GM21360 (cell line): ENCODE measurements around the gene IFNA6.

Experiments
- ATAC-seq: cut with Tn5 transposase; IDR thresholded peaks from one replicate; pipeline ENCODE4 v1.9.1; 2021; ENCODE audit warnings: mild to moderate bottlenecking, moderate library complexity; ENCODE audit not compliant: unreplicated experiment

Gene IFNA6

DNA sequence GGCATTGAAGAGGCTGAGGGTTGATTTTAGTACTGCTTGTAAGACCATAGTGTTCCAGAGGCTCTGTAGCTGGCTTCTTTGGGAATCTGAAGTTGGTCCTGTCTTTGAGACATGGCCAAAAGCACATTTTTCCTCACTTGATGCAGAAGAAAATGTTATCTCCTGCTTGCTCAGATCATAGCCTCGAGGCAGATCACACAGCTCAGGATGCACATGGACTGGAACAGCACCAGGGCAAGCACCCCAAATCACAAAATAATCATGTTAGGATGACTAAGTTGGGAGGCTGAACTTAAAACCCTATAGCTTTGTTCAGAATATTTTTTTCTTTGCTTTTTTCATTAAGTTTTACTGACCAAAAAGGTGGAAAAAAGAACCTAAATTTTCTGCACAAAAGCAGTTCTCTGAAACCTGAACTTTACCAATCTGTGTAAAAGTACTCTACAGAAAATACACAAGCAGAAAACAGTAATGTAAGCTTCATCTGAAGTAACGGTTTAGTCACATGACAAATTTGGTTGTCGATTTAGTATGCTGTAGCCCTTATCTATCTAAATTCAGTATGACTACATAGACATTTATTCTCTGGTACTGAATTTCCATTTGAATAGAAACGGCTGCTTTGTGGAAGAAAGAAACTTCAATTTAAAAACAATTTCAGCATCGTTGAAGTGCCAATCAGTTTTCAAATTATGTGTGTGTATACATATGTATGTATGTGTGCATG is 18.8 kb downstream of the IFNA6 start:
- no peak for ATAC-seq

DNA sequence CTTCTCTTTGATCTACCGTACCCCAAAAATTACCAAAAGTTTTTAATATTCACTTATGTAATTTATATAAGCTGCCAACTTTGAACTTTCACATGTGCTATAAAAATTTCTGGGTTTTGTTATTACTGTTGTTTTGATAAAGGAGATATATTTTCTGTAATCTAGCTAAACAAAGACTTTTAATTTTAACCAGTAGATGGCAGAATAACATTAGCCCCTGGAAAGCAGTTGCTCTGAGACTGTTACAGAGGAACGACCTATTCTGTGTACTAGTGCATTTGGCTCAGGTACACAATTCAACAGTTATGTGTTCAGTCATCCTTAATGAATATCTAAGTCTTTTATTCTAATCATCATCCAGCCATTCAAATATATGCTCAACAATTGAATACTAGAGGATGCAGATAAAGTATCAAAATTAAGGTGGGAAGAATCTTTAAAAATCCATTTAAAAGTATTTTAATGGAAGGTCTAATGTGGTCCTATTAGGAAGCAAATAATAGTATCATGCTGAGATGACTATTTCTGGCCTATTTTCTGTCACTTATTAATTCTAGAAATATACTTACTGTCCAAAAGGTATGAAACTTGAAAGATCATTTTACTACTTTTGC is 24.1 kb downstream of the IFNA6 start:
- peak; percentile 82 for ATAC-seq

DNA sequence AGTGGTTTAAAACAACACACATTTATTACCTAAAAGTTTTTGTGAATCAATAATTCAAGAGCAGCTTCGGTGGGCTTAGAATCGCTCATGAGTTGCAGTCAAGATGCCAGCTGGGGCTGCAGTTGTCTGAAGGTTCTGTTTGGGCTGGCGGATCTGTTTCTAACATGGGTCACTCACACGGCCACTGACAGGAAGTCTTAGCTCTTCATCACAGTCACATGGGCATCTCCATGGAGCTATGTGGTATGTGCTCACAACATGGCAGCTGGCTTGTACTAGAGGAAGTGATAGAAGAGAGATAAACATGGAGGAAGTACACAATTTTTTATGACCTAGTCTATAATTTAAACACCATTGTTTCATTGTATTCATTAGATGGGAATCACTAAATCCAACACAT is 26.6 kb downstream of the IFNA6 start:
- no peak for ATAC-seq

DNA sequence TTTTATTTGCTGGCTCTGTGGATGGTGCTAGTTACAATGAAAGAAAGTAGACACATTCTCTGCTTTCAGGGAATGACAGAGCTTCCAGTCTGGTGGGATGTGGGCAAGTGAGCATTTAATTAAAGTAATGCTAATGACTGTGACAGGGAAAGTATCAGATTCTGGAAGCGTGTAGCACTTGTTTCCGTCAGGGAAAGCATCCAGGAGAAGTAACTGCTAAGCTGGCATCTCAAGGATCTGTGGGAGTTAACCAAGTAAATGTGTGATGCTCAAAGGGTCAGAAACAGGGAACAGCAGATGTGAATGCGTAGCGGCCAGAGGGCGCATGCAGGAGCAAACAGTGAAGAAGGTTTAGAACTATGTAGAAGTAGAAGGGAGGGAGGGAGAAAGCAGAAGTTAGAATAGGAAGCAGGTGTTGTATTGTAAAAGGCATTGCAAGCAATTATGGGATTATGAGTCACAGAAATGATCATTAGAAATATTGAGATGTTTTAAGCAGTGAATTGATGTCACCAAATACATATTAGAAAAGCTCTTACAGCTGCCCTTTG is 27.7 kb downstream of the IFNA6 start:
- no peak for ATAC-seq

DNA sequence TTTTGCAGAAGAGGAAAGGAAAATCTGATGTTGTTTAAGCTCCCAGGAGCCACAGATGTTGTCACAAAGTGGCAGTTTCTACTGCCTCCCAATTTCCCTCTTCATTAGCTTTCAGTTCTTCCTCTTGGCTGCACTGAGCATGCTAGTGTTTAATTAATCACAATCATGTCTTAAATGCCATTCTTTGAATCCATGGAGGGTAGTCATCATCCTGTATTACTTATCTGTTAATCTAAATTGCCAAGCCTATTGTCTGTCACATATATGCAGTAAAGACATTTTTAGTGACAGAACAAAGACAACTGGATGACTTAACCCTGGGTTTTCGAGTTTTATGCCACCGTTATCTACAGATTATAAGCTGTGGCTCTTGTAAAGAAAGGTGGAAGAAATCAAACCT is 30.2 kb downstream of the IFNA6 start:
- ATAC-seq: no peak

DNA sequence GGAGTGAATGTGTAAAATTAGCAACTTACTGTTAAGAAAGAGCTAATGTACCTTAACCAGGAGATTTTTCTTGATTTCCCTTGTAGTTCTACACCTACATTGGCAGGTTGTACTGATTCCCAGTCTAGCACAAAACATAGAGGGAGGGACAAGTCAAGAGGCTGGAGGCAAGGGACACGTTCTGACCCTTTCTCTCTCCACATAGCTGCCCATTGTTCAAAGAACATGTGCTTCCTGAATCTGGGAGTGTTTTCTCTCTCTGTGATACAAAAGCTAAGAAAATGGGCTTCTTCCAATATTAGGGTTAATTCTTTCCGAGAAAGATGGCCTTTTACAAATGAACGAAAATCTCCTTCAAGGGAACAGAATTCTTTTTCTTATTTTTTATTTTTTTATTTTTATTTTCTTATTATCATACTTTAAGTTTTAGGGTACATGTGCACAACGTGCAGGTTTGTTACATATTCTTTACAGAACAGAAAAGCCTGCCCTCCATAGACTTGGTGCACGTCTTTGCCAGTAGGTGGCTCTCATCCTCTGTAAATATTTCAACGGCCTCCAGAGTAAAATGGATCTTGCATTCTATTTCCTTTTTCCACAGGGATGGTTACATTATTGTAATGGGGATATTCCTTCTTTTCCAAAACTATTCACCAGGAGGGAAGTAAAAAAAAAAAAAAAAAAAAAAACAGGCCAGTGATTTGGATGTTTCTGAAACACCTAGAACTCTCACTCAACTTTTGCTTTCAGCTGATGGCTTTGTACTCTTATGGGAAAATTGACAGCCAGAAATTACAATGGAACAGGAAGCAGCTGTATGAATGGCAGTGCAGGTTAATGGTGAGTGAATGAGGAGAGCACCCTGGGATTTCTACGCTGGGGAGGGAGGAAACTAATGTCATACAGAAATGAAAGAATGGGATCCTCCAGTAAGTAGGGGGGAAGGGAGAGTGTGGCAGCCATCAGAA is 32.4 kb downstream of the IFNA6 start:
- ATAC-seq: peak; percentile 69

DNA sequence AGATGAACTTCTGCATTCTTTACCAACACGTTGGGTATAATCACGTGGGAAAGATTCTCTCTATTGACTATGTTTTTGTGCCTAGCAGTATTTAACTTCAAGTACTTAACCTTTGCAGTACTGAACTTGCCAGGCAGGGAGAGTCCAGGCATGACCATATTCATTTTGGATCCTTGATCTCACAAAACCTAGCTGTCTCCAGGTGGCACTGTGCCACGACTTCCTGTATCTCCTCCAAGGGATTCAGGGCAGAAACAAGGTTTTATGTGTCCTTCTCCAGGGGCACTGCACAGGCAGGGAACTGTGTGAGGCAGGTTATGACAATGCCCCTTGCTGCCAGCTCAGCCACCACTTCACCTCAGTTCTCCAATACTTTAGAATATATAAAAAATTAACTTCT is 33.8 kb downstream of the IFNA6 start:
- ATAC-seq: no peak

DNA sequence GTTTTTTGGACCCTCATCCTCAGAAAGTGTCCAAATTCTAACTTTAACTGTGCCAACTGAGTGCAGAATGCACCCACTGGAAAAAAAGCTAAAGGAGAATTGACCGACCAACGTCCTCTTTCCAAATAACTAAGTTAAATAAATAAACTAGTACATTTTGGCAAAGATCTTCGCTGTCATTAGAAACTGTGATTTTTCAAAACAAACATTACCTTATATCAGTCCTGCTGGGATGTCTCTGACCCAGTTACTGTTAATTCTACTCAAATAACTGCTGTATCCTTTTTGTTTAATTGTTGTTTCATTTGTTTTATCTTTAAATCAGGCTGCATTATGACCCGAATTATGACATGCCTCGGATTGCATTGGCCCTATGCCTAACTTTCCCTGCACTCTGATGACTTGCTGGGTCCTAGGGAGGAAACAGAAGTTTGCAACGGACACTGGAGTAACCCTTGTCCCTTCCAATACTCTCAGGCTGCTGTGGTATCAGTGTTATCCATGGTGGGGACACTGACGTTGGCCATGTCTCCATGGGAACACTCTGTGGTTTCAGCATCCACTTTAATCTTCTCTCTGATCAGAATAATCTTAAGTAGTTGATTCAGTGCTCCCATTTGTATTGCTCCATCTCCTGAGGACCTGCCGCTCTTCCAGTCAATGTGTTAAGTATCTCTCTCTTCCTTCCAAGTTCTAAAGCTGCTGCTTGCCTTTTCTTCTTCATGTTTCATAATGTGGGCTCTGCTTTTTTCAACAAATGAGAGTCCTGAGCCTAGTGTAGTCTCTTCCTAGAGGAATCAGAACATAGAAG is 34.5 kb downstream of the IFNA6 start:
- no peak for ATAC-seq

DNA sequence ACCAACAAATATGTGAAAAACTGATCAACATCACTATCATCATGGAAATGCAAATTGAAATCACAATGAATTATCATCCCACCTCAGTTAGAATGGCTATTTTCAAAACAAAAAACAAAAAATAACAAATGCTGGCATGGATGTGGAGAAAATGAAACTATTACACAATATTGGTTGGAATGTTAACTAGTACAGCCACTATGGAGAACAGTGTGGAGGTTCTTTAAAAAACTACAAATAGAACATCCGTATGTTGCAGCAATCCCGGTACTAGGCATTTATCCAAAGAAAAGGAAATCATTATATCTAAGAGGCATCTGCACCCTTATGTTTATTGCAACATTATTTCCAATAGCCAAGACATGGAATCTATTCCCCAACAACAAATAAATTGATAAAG is 36.5 kb downstream of the IFNA6 start:
- no peak for ATAC-seq

DNA sequence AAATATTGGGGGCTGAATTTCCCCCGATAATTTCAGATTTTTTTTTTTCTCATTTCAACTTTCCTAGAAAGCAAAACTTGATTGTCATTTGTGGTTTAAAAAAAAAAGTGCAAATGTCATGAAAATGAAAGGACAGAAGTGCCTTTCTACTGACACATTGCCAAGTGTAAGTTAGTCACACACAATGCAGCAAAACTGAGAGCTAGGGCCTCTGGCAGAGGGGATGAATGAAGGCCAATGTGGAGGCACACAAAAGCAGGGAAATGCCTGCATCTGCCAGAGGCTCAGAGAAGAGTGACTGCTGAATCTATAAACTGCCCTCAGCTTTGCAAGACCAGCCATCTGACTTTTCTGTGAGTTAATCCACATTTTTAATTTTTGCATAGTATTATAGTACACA is 38.8 kb downstream of the IFNA6 start:
- no peak for ATAC-seq

DNA sequence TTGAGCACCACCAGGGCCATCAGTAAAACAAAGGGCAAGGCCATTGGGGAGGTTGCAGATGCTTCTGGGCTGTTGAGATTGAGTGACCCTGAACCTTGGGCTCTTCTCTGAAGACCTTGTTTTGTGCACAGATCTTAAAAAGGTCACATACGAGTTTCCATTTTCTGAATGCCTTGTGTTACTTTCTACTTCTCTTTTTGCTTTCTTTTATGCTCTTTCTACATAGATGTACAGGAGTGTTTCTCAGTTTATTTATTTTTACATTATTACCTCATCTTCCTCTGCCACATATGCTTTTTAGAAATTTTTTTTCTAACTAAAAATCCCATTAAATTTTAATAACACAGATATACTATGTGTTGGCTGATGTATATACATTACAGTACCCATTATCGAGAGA is 45.5 kb downstream of the IFNA6 start, which contains the start of gene IFNA5:
TSS of gene IFNA5 (minus strand) at position 101 of the 400 bp plus-strand sequence. CDS start at position 44, 57 bp downstream.
- ATAC-seq: no peak
